GM18505 (cell line): Measurements from ENCODE around the gene ITIH4.

Experiments used
- ATAC-seq: cut with Tn5 transposase; IDR thresholded peaks from one replicate; pipeline ENCODE4 v1.9.1; 2021; ENCODE audit not compliant: unreplicated experiment
- POLR2A ChIP-seq: IDR thresholded peaks from 4 replicates; pipeline ENCODE4 v1.6.1; 2011; ENCODE audit warnings: borderline replicate concordance; ENCODE audit not compliant: insufficient read depth, insufficient read length; ENCODE audit errors: extremely low read depth

The ITIH4 gene

DNA sequence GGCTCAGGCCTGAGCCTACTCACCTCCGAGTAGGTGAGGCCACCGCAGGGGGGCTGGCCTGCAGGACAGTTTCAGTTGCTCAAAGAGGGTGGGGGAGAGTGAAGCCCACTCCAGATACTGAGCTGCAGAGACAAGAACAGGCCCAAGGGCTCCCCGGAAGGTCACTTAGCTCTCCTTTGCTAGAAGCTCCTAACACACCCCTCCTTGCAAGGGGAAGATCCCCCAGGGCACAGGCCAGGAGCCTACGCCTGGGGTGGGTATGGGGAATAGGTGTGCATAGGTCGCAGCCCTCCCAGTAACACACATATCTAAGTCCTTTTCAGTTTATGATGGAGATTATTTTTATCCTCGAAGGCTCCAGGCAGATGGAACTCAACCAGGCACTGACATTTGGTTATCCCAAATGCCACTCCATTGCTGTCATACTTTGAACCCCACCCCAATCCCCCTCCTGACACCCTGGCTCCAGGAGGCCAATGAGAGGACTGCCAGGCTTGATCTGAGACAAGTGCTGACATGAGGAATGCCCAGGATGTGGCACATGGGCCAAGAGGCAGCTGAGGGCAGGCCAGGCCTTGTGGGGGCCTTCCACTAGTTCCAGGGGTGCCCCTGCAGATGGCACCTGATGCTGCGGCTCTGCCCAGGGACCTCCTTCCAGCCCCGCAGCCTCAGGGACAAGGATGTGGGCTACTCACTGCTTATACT lies 5.4 kb upstream of the ITIH4 start:
- no peak for TF ChIP-seq POLR2A
- ATAC-seq: no peak

DNA sequence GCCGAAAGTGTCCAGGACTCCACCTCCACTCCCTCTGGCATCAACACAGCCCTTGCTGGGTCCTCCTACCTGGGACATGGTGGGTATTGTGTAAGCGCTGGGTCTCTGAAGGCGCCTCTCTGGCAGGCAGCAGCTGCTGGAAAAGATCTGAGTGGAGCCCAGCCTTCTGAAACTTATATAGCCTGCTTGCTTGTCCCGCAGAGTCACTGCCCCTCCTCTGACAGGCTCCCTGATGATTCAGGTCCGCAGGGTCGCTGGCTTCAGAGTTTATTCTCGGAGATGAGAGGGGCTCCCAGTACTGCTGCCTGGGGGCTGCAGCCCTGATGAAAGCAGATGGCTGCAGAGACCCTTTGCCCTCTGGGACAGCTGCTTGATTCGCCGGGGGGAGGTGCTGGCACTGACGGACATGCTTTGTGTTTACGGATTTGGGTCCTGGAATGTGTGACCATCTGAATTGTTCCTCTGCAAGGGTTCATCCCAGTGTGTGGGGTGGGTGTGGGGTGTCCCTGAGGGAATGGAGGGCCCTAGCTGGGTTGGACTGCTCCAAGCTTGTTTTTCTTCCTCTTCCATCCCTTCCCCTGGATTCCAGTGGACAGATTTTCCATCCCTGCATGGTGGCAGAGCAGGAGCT lies 4.5 kb upstream of the ITIH4 start, which contains the start of gene MUSTN1:
Gene MUSTN1, minus strand, starts transcription at position 149 of the 631 bp plus-strand sequence. Its CDS starts 71 bp downstream, at position 78.
- TF ChIP-seq POLR2A: no peak
- ATAC-seq: no peak

DNA sequence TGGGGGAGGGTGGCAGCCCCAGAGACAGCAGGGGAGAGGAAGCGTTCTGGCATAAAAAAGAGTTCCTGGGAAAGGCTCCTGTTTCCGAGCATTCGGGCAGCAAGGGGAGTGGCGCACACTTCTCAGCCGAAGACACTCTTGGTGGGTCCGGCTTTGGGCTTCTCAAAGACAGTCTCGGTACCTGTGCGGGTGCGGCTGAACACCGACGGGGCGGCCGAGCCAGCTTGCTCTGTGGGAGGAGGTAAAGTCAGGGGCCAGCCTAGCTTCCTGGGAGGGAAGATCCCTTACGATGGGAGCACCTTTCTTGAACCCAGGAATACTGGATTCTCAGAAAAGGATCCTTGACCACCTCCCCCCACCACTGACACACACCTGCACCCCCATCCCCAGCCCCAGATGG lies 2.7 kb upstream of the ITIH4 start:
- no peak for ATAC-seq
- TF ChIP-seq POLR2A: no peak

DNA sequence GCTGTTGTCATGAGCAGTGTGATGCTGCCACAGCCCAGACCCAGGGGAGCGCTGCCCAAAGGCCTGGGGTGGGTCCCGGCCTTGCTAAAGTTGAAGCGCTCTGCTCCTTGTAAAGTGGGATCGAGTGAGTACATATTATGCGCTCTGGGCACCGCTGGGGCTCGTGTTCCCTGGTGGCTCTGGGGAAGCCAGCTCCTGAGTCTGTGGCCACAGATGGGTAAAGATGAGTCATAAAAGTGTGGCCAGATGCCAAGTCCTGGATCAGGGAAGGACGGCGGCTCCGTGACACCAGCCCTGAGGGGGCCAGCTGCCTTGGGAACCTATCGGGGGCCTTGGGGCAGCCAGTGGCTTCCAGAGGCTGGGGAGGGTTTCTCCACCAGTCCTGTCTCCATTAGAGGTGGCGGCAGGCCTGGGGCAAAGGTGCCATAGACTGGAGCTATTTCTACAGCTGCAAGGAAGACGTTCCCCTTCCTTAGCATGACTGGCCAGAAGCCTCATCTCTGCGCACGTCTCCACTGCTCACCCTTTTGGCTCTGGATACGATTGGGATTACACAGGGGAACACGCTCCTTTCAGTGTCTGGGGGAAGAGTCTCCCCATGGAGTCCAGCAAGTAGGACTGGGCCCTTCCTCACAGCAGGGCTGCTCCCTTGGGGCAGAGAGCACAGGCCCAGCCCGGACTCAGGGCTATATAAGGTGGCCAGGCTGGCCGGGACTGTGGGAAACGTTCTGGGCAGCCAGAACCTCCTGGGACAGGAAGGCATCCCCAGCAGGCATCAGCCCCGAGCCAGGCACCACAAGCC lies 1.2 kb upstream of the ITIH4 start:
- no peak for ATAC-seq
- no peak for TF ChIP-seq POLR2A

DNA sequence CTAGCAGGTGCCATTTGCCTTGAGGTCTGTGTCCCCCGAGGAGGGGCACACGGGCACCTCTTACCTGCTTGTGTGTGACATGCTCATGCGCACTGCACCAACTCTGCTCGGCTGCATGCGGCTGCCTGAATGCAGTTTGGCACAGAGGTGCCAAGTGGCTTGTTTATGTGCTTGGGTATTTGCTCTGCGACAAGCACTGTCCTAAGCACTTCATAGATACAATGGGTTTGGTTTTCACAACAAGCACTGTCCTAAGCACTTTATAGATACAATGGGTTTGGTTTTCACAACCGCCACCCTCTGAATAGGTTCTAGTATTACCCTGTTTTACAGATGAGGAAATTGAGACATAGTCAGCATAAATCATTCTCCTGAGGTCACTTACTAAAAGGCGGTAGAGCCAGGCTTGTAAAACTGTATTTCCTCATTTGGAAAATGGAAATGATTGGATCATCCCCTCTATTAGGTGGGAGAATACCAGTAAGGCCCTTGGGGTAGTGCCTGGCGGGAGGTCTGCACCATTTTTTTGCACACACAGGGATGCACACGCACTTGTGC lies 487 bp downstream of the ITIH4 start:
- no peak for TF ChIP-seq POLR2A
- ATAC-seq: no peak

DNA sequence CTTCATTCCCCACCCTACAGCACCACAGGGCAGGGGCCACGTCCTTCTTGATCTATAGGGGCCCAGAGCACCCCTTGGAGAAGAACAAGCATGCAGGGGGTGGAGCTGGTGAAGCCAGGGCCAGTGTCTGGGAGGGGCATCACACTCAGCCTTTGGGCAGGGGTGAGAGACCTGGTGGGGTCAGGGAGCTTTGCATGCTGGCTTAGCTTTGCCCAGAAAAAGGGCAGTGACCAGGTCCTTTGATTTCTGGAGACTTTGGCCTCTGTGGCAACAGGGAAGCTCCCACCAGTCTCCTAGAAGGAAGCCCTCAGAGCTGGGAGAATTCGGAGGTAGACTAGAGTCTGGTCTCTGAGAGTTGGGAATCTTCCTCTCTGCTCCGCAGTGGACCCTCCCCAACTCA lies 990 bp downstream of the ITIH4 start:
- ATAC-seq: no peak
- no peak for TF ChIP-seq POLR2A

DNA sequence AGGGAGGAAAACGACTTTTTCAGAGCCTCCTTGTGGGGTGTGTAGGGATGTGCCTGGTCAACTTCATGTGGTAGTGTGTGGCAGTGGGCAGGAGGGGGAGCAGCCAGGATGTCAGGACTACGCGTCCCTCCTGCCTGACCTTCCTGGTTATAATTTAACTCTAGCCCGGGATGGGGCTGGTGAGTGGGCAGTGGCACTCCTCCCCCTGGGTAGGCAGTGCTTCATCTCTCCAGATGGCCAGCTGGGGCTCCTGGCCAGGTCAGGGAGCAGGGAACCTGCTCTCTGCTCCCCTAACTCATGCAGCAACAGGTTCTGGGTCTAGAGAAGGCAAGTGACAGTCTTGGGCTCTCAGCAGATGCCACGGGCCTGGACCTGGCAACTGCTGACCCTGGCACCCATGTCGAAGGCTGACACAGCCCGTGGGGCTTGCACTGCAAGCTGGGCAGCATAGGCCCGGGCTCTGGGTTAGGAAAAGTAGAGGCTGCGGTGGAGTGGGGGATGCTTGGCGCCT lies 2.6 kb downstream of the ITIH4 start:
- ATAC-seq: no peak
- TF ChIP-seq POLR2A: no peak

DNA sequence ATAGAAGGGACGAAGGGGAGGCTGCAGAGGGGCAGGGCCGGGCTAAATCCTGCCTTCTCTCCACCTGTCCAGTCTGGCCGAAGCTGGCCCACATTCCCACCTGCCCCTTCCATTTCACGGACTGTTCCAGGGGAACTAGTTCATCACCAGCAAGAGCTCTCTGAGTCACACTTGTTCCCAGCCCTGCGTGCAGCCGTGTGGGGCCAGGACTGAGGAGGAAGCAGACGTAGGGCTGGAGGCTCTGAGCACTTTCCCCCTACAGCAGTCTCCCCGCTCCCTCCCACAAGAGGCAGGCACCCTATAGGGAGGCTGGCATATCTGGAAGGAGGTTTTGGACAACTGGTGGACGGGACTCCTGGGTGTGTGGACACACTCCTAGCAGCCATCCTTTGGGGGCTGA lies 3.0 kb downstream of the ITIH4 start:
- ATAC-seq: no peak
- no peak for TF ChIP-seq POLR2A

DNA sequence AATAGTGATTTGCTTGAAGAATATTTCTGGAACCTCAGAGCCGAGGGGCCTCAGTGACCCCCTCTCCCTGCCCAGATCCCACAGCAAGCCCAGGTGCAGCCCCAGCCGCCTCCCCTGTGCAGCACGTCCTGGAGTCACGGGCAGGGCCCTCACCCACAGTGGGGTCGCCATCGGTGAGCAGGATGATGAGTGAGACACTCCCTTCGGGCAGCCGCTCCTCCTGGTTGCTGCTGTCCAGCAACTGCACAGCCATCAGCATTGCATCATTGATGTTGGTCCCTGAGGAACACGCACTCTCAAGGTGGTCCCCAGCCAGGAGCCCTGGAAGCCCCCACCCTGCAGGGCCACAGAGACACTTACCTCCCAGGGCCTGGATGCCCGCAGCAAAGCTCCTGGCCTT lies 6.4 kb downstream of the ITIH4 start:
- no peak for ATAC-seq
- no peak for TF ChIP-seq POLR2A

DNA sequence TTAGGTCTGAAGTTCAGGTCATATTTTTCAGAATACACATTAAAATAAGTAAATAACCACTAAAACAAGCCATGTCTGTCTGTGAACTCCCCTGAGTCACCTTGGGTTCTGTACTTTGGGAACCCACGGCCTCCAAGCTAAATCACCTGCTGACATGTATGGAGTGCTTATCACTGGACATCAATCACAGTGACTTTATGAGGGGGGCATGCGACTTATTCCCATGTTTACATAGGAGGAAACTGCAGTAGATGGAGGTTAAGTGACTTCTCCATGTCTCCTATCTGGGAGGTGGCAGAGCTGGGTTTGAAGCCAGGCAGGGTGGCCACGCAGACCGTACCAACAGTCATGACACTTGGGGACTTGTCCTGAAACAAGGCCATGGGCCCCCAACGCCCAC lies 8.1 kb downstream of the ITIH4 start:
- no peak for ATAC-seq

DNA sequence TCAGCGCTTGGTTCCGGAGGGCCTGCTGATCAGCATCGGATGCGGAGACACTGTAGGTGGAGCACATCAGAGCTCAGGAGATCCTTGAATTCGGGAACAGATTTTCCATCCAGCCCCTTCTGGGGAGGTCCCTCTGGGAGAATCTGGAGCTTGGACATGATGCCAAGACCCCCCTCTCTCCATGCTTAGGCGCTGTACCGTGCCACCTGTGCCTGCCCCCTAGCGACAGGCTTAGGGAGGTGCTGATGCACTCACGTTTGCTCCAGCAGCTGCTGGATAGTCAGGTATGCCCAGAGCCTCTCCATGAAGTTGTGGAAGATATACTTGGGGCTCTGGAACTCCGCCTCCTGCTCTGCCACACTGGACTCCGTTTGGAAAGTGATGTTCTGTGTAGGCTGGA lies 9.7 kb downstream of the ITIH4 start:
- no peak for ATAC-seq
- TF ChIP-seq POLR2A: no peak

More for the DNA sequence above, 8.1 kb downstream of the ITIH4 start:
- no peak for TF ChIP-seq POLR2A

DNA sequence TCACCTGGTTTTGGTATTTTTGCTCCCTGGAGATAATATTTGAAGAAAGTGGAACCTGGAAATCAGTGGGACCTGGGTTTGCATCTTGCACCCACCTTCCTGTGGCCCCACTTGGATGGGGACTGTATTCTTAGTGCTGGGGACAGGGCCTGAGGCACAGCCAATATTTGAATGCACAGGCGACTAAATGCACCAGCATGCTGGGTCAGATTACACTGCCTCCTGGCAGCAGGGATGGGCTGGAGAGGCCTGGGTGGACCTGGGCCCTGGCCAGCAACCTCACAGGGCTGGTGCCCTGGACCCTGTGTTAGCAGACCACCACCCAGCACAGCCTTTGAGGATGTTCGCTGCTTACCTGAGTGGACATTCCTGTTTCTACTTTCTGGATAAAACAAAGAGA lies 10.5 kb downstream of the ITIH4 start:
- no peak for TF ChIP-seq POLR2A

DNA sequence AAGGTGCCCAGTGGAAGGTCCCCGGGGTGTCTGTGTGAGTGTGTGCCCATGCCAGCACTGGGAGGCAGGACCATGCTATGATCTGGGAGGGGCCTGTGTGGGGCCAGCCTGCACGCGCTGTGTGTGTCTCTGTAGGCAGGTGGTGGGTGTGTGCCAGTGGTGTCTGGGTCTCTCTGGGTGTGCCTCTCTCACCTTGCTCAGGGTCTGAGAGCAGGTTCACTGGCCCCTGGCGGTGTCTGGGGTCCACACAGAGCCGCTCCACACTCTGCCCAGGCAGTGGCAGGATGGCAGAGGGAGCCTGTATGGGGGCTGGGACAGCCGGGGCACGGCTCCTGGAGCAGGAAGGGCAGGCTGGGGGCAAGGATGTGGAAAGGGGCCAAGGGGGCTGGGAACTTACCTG lies 12.6 kb downstream of the ITIH4 start:
- no peak for ATAC-seq
- TF ChIP-seq POLR2A: no peak

More for the DNA sequence above, 10.5 kb downstream of the ITIH4 start:
- ATAC-seq: no peak
